ENCODE data around the gene TBCD. TPM values are rescaled to one million over a fixed set of nuclear protein-coding genes. Genes with fewer than 3 reads are reported as not detected.

The TBCD gene
- total RNA-seq, 6 experiments from 2014 or later: 47.3 to 67.6 (median 62.5) TPM

DNA sequence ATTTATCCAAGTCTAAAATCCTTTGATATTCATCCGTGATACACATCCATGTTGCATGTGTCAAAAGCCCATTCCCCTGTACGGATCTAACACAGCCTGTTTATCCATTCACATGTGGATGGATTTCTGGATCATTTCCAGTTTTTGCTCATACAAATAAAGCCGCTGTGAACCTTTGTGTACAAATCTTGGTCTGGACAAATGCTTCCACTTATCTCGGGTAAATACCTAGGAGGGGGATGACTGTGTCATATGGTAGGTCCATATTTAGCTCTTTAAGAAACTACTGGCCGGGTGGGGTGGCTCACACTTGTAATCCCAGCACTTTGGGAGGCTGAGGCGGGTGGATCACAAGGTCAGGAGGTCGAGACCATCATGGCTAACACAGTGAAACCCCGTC, 6.3 kb upstream of the TBCD start:
- peaks cover 23% of the 10 kb centered on the region for H3K36me3 Mint-ChIP-seq (ENCODE audit: low read depth)
- H3K4me1 Mint-ChIP-seq (ENCODE audit: low read depth): no peaks in the 10 kb centered on the region
- peaks cover 2% of the 10 kb centered on the region for H3K27me3 Mint-ChIP-seq (ENCODE audit: insufficient read depth)
- no peak for DNase-seq
- no peak overlapping the region for H3K27ac Mint-ChIP-seq
- H3K4me3 Mint-ChIP-seq: no peak overlapping the region
- TF ChIP-seq, protein P1, sequence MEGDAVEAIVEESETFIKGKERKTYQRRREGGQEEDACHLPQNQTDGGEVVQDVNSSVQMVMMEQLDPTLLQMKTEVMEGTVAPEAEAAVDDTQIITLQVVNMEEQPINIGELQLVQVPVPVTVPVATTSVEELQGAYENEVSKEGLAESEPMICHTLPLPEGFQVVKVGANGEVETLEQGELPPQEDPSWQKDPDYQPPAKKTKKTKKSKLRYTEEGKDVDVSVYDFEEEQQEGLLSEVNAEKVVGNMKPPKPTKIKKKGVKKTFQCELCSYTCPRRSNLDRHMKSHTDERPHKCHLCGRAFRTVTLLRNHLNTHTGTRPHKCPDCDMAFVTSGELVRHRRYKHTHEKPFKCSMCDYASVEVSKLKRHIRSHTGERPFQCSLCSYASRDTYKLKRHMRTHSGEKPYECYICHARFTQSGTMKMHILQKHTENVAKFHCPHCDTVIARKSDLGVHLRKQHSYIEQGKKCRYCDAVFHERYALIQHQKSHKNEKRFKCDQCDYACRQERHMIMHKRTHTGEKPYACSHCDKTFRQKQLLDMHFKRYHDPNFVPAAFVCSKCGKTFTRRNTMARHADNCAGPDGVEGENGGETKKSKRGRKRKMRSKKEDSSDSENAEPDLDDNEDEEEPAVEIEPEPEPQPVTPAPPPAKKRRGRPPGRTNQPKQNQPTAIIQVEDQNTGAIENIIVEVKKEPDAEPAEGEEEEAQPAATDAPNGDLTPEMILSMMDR (IDR thresholded peaks at IDR 0.05): no peak
- peaks cover 22% of the 10 kb centered on the region for H3K9me3 Mint-ChIP-seq

DNA sequence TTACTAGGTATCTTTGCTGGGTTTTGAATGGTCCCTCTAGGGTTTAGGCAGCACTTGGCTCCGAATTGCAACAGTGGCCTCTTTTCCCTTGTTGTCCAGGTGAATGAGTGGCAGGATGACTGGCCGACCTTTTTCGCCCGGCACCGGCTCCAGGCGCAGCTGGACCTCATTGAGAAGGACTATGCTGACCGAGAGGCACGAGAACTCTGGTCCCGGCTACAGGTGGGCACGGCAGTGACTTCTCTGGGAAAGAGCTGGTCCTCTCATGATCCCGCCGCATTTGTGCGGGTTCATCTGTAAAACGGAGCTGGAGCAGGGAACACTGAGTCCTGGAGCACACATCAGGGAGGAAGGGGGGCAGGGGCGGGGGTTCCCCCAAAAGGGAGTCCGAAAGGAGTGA, 3.1 kb upstream of the TBCD start:
- TF ChIP-seq, protein P1 (IDR thresholded peaks at IDR 0.05): no peak
- Mint-ChIP-seq H3K27ac (no peak overlapping the region), H3K9me3 (peaks cover 5% of the 10 kb centered on the region), H3K27me3 (ENCODE audit: insufficient read depth) (peaks cover 2% of the 10 kb centered on the region; the same call in 1 of the 2 replicates), H3K36me3 (ENCODE audit: low read depth) (peaks cover 5% of the 10 kb centered on the region; the same call in 1 of the 2 replicates), H3K4me3 (no peak overlapping the region), H3K4me1 (ENCODE audit: low read depth) (peaks cover 11% of the 10 kb centered on the region)
- no peak for DNase-seq

DNA sequence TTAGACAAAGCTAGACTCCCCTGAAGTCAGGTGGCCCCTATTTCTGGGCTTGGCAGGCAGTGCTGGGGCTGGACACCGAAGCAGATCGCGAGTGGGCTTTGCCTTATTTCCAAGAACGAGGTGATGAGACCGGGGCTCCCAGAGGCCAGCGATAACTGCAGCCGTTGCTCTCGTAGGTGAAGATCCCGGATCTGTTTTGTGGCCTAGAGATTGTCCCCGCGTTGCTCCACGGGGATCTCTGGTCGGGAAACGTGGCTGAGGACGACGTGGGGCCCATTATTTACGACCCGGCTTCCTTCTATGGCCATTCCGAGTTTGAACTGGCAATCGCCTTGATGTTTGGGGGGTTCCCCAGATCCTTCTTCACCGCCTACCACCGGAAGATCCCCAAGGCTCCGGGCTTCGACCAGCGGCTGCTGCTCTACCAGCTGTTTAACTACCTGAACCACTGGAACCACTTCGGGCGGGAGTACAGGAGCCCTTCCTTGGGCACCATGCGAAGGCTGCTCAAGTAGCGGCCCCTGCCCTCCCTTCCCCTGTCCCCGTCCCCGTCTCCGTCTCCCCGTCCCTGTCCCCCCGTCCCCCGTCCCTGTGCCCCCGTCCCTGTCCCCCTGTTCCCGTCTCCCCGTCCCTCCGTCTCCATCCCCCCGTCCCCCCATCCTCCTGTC, 1.5 kb upstream of the TBCD start:
- H3K4me3 Mint-ChIP-seq: no peak overlapping the region; the same call in 1 of the 2 replicates
- TF ChIP-seq, protein P1 (IDR thresholded peaks at IDR 0.05): no peak
- no peak for DNase-seq
- H3K9me3 Mint-ChIP-seq: peaks cover 5% of the 10 kb centered on the region
- H3K36me3 Mint-ChIP-seq (ENCODE audit: low read depth): peaks cover 5% of the 10 kb centered on the region; the same call in 1 of the 2 replicates
- peaks cover 2% of the 10 kb centered on the region; the same call in 1 of the 2 replicates for H3K27me3 Mint-ChIP-seq (ENCODE audit: insufficient read depth)
- H3K4me1 Mint-ChIP-seq (ENCODE audit: low read depth): peaks cover 21% of the 10 kb centered on the region
- H3K27ac Mint-ChIP-seq: no peak overlapping the region

DNA sequence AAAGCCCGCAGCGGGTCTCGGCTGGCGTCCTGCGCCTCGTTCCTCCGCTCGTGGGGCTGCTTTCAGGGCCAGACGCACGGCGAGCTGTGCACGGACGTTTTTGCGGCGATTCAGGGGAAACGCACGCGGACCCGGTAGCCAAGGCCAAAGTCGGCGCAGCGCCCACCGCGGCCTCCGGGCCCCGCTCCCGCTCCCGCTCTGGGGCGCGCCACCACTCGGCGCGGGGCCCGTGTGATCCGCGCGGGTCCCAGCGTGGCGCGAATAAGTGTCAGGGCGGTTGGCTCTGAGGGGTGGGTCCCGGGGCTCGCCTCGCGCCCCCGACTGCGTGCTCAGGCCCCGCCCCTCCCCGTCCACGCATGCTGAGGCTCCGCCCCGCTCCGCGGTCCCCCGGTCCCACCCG, 694 bp upstream of the TBCD start:
- Mint-ChIP-seq H3K4me3 (no peak overlapping the region), H3K9me3 (peaks cover 3% of the 10 kb centered on the region), H3K27me3 (ENCODE audit: insufficient read depth) (no peaks in the 10 kb centered on the region; the same call in 1 of the 2 replicates), H3K36me3 (ENCODE audit: low read depth) (peaks cover 5% of the 10 kb centered on the region; the same call in 1 of the 2 replicates), H3K4me1 (ENCODE audit: low read depth) (peaks cover 21% of the 10 kb centered on the region), H3K27ac (no peak overlapping the region)
- DNase-seq: no peak
- TF ChIP-seq, protein P1 (IDR thresholded peaks at IDR 0.05): no peak

DNA sequence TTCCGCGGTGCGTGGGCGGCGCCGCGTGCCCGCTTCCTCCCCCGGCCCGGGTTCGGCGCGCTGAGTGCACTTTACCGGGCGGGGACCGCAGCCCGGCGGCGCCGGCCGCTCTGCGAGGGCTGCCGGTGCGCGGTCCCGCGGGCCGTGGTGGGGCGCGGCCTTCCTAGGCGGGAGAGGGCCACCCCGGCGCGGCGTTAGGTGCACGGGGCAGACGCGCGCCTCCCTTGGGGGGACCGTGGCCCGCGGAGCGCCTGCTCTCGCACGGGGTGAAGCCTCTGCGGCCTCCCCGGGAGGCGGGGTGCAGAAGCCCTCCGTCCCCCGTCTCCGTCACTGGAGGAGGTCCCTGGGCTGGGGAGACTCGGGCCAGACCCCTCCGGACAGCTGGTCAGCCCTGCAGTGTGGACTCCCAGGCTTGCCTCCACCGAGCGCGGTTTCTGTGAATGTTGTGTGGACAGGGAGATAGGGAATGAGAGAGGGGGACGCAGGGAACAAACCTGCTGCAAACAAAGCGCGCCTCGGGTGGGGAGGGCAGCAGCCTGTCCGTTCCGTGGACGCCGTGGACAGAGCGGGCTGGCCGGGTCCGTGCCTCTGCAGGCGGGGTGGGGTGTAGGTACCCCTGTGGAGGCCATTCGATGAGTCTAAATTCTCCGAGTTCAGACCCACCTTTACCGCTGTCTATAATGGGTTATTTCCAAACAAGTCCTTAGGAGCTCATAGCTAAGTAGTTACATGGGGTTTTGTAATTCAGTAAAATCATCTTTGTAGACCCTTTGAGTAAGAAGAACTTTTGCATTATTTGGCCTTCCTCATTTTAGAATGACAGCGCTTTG, 721 bp downstream of the TBCD start:
- peaks cover 5% of the 10 kb centered on the region; the same call in 1 of the 2 replicates for H3K36me3 Mint-ChIP-seq (ENCODE audit: low read depth)
- H3K27me3 Mint-ChIP-seq (ENCODE audit: insufficient read depth): no peaks in the 10 kb centered on the region; the same call in 1 of the 2 replicates
- no peaks in the 10 kb centered on the region for H3K9me3 Mint-ChIP-seq
- DNase-seq: no peak
- H3K27ac Mint-ChIP-seq: peak overlapping the region; percentile 40; the same call in 1 of the 2 replicates
- peaks cover 21% of the 10 kb centered on the region for H3K4me1 Mint-ChIP-seq (ENCODE audit: low read depth)
- H3K4me3 Mint-ChIP-seq: peak overlapping the region; percentile 92
- TF ChIP-seq, protein P1 (IDR thresholded peaks at IDR 0.05): no peak

Measured in HFFc6 (cell line).